HG03378 (cell line): ENCODE measurements around the gene CTDSPL.

Experiments used
- ATAC-seq: cut with Tn5 transposase; IDR thresholded peaks from one replicate; pipeline ENCODE4 v1.9.1; 2021; ENCODE audit warnings: mild to moderate bottlenecking, moderate library complexity; ENCODE audit not compliant: unreplicated experiment

Gene CTDSPL

GRCh38 chr3:37997791-37998370 lies 136.2 kb downstream of the CTDSPL start:
- no peak for ATAC-seq

DNA sequence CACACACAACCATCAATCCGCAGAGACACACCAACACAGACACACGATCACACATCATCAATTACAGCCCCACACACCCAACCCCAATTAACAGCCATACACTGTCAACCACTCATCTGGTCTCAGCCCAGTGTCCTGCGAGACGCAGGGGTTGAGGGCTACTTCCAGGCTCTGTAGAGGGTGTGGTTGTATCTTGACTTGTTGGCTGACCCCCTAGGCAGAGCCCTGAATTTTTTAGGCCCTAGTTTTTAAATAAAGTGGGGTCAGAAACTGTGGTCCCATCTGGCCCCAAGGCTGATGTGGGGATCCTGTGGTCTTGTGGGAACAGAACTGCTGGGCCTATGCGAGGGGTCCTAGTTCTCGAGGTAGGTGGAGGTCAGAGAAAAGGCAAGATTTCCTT lies 138.2 kb downstream of the CTDSPL start:
- ATAC-seq: no peak

DNA sequence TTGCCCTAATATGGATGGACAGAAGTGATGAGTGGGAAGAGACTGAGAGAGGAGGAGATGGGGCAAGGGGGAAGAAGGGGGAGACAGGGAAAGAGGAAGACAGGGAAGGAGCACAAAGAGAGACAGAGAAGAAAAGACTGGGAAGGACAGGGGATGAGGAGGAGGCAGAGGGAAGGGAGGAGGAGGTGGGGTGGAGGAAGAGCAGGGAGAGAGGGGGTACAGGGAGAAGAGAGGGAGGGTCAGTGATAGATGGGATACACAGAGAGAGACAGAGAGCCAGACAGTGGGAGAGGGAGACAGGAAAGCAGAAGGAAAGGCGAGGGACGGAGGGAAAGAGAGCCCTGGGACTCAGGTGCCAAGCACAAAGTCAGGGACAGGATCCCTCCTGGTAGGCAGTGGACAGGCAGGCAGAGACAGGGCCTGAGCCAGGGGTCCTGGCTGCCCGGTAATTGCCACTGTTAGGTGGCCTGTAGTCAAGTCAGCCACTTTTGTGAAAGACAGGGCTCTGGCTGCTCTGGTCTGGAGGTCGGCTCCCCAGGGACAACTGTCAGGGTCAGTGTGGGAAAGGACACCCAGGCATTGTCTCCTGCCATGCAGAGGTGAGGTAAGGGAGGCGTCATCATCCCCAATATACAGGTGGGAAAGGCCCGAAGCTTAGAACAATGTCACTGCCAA lies 138.7 kb downstream of the CTDSPL start:
- ATAC-seq: no peak

DNA sequence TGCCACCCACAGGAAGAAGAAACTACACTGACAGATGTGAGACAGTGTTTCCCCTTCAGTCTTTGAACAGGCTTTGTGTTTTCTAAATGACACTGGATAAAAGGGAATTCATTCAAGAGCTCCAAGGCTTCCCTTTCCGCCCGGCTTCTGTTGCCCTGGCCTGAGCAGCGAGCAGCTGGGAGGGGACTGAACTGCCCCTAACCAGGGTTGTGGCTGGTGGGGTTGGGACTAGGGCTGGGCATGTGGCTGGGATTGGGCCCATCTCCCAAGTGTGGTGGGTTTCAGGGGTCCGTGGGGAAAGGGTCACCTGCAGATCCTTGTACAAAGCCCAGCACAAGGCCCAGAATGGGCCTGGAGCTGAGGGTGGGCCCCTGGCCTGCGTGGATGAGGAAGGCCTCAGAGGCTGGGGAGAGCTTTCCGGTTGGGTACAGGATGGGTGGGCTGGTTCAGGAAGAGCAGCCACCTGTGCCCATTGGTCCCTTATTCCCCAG lies 139.3 kb downstream of the CTDSPL start:
- no peak for ATAC-seq

DNA sequence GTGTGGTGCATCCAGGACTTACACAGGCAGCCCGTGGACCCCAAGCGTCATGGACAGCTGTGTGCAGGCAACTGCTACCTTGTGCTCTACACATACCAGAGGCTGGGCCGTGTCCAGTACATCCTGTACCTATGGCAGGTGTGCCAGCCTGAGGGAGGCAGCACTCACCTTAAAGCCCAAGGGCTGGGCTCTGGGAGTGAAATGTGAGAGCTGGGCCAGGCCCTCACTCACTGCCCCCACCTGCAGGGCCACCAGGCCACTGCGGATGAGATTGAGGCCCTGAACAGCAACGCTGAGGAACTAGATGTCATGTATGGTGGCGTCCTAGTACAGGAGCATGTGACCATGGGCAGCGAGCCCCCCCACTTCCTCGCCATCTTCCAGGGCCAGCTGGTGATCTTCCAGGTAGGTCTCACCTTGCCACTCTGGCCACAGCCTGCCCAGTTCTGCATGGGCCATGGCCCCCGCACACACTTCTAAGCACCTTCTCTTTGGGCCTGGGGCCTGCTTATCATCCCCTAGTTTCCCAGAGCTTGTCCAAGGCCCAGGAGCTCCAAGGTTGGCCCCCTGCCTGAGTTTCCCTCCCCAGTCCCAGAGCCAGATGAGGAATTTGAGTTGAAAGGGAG lies 139.9 kb downstream of the CTDSPL start:
- no peak for ATAC-seq

DNA sequence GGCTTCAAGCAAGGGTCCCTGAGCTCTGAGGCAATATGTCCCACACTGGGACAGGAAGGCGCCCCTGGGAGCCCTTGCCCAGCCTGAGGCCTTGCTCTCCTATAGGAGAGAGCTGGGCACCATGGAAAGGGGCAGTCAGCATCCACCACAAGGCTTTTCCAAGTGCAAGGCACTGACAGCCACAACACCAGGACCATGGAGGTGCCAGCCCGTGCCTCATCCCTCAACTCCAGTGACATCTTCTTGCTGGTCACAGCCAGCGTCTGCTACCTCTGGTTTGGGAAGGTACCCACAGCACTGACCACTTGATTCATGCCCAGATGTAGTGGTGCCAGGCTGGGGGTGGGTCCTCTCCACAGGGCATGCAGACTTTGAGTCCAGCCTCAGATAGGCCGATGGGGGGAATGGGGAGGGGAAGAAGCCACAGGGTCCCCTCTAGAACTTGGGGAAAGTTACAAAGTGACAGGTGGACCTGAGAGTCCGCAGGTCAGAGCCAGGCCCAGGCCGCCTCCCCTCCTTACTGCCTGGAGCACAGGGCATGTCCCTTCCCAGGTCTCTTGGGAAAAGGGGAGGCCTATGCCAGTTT lies 140.7 kb downstream of the CTDSPL start:
- ATAC-seq: no peak

GRCh38 chr3:38002940-38003339 lies 141.3 kb downstream of the CTDSPL start:
- no peak for ATAC-seq

DNA sequence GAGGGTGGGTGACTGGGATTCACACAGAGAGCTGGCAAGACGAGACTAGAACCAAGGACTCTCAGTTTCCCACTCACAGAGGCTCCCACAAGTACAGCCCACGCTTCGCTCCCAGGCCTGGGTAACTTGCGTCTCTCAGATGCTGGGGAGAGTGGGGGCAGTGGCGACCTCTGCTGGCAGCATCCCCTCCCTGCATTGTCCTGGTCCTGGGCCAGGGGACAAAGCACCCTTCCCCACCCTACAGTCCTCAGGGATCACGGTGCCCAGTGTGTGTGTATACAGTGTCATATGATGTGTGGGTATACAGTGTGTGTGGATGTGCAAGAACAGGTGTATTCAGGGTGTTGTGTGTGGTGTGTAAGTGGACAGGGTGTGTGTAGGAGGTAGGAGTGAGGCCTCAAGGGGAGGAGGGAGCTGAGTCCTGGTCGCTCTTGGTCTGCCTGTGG lies 141.7 kb downstream of the CTDSPL start:
- ATAC-seq: no peak

GRCh38 chr3:38003817-38004414 lies 142.2 kb downstream of the CTDSPL start:
- no peak for ATAC-seq

- no peak for ATAC-seq
These were observed 142.9 kb downstream of the CTDSPL start for GRCh38 chr3:38004415-38005075.

DNA sequence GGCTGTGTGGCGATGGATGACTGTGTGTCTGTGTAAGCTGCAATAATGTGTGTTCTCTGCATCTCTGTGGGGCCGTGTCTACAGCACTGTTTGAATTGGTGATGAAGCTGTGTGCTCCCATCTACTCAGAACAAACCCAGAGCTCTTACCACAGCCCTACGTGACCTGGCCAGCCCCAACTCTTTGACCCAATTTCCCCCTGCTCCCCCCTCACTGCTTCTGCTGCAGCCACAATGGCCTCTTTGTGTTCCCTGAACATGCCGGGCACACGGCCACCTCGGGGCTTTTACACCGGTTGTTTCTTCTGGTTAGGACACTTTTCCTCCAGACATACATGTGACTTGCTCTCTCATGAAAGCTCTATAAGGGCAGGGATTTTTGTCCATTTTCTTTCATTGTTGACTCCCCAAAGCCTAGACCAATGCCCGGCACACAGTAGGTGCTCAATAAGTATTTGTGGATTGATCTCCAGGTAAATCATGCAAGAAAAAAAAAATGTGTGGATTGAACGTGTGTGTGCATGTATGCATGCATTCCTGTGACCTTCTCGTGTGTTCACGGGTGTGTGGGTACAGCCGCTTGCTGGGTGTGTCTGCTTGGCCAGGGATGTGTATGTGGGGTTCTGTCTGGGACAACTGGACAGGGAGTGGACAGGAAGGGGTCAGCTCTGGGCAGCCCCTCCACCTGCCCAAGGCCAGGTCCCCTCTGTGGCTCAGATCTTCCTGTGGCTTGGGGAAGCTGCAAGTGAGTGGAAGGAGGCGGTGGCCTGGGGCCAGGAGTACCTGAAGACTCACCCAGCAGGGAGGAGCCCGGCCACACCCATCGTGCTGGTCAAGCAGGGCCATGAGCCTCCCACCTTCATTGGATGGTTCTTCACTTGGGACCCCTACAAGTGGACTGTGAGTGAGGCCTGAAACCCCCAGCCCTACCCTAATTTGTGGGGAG lies 143.7 kb downstream of the CTDSPL start:
- no peak for ATAC-seq

- no peak for ATAC-seq
These were observed 144.4 kb downstream of the CTDSPL start for GRCh38 chr3:38006031-38006430.

DNA sequence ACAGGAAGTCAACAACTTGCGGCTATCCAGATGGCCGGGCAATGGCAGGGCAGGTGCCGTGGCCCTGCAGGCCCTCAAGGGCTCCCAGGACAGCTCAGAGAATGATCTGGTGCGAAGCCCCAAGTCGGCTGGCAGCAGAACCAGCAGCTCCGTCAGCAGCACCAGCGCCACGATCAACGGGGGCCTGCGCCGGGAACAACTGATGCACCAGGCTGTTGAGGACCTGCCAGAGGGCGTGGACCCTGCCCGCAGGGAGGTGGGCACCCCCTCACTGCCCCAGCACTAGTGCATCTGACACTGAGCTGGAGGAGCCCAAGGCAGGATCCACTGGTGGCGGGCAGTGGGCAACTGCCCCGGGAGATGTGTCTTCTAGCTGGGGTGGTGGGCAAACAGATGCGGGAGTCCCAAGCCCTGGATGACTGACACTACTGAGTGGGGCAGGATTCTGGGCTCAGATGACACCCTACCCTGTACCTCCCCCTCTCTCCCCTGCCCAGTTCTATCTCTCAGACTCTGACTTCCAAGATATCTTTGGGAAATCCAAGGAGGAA lies 144.8 kb downstream of the CTDSPL start:
- ATAC-seq: no peak

- ATAC-seq: no peak
These were observed 146.0 kb downstream of the CTDSPL start for GRCh38 chr3:38007754-38008090.

DNA sequence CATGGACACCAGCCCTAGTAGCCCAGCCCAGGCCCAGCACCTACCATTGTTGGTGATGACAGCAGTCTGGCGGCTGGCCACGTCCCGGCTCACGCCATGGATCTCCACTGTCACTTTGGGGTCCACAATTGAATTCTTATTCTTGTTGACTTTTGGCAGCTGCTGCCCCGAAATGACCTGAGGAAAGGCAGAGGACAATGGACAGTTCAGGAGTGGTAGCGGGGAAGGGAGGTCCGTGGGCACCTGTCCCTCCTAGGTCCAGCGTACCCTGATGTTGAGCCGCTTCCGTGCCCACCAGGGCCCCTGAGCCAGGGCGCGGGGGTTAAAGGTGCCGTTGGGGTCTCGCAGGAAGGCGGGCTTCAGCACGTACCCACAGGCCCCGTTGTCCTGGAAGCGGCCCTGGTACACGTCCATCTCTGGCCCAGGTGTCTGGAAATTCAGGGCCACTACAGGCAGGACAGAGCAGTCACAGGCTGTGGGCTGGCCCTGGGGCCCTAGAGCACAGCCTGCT lies 146.6 kb downstream of the CTDSPL start:
- no peak for ATAC-seq

DNA sequence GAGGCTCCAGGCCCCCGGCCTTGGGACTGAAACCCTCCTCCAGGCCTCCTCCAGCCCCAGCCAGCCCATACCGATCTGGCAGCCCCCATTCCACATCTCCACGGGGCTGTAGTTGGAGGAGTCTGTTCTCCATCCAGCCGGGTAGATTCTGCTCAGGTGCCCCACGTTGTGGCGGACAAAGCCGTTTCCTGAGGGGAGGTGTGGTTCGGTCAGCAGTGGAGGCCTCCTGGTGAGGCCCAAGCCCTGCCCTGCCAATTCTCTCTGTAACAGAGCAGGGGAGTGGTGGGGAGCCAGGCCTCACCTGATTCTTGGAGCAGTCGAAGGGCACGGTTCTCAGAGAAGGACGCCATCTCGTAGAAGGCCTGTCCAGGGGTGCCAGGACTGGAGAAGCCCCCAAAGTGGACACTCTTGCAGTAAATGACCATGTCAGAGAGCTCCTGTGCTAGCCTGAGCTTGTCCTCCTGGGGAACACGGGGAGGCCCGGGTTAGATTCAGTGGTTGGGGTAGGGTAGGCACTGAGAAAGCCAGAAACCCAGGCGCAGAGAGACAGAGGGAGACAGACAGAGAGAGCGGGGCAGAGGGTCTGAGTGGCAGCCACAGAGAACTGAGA lies 147.4 kb downstream of the CTDSPL start:
- ATAC-seq: no peak

DNA sequence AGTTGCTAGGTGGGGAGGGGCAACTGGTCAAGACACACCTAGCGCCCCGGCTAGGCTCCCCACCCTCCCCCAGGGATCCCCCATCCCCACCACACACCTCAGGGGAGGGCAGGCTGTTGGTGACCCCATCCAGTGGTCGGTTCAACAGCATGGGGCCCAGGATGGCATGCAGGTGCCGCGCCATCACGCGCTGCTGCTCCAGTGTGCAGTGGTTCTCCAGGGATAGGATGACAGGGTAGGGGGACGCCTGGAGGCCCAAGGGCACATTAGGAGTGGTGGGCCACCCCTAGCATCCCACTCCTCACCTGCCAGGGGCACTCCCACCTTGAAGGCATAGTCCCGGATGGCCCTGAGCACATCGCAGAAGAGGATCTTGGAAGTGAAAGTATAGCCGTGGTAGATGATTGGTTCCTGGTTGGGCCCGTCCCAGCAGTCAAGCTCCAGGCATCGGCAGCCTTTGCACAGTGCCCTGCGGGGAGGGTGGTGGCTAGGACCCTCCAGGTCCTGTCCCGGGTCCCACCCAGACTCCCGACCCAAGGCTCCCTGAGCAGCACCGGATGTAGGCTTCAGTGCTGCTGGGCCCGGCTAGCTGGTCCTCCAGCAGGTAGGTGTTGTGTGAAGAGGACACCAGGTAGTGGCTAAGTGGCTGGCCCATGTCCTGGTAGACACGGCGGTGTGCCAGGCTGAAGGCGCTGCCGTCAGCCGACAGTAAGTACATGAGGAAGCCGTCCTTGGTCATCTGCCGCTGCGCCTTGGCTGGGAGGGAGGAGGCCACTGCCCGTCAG lies 148.3 kb downstream of the CTDSPL start:
- no peak for ATAC-seq

GRCh38 chr3:38011111-38011510 lies 149.4 kb downstream of the CTDSPL start:
- ATAC-seq: no peak
